B cell (primary cell): Measurements from ENCODE around the gene ZNF438.

Experiments
- EZH2 ChIP-seq: IDR thresholded peaks from 2 replicates; pipeline ENCODE4 v1.6.1; 2012; ENCODE audit warnings: borderline replicate concordance, low read depth, mild to moderate bottlenecking, moderate library complexity, low read length; ENCODE audit not compliant: insufficient read depth, poor library complexity, severe bottlenecking
- TF ChIP-seq, protein P1 (sequence below): fragments of 200-600 bp; IDR thresholded peaks from one replicate; pipeline ENCODE4 v1.8.0; 2022; ENCODE audit warnings: antibody characterized with exemption, mild to moderate bottlenecking

DNA sequence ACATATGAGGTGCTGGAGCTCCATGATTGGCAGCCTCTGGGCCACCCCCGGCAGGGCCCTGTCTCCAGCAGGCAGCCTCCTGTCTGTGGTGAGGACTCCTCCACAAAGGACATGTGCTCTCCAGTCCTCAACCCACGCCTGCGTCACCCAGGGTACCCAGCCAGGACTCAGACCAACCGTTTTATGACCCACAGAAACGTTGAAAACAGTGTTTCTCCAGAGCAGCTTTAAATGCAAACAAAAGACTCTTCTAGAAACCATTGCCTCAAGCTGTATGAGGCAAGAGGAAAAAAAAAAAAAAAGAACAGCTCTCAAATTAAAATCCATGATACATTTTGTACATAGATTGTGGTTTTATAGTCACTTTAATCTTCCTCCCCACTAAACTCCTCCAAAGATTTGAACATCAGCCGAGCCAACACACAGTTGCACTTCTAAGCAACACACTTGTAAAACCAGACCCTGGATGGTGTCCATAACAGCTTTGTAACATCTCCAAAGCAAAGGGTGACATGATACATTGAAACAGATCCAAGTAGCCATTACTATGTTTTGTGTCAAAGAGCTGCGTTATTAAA is 227.1 kb downstream of the ZNF438 start:
- TF ChIP-seq, protein P1, sequence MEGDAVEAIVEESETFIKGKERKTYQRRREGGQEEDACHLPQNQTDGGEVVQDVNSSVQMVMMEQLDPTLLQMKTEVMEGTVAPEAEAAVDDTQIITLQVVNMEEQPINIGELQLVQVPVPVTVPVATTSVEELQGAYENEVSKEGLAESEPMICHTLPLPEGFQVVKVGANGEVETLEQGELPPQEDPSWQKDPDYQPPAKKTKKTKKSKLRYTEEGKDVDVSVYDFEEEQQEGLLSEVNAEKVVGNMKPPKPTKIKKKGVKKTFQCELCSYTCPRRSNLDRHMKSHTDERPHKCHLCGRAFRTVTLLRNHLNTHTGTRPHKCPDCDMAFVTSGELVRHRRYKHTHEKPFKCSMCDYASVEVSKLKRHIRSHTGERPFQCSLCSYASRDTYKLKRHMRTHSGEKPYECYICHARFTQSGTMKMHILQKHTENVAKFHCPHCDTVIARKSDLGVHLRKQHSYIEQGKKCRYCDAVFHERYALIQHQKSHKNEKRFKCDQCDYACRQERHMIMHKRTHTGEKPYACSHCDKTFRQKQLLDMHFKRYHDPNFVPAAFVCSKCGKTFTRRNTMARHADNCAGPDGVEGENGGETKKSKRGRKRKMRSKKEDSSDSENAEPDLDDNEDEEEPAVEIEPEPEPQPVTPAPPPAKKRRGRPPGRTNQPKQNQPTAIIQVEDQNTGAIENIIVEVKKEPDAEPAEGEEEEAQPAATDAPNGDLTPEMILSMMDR: no peak
- no peak for TF ChIP-seq EZH2
